ENCODE data around the gene PPP3CA. TPM values are rescaled to one million over a fixed set of nuclear protein-coding genes. Genes with fewer than 3 reads are reported as not detected.

PPP3CA gene
- total RNA-seq (2021; fragmentation: NEBNext Ultra II Directional; extraction: Animal tissue kit (Norgen Biotek cat#: 25700)) (35.0 and 38.0 TPM in 2 replicates), polyA plus RNA-seq (2011; rRNA removed) (4.5 and 7.9 TPM in 2 replicates), polyA minus RNA-seq (2011; rRNA and poly(A)+ RNA removed) (26.1 and 33.7 TPM in 2 replicates)
- 7.1 TPM for polyA plus RNA-seq (2011; cell fraction: cytosol; rRNA removed)
- 5.1 TPM for polyA plus RNA-seq (2011; cell fraction: nucleus; rRNA removed)
- polyA plus RNA-seq (2012, experiment 1 of 2): 16.7 to 34.7 TPM (median 18.4 TPM) in 4 replicates
- polyA plus RNA-seq (2012, experiment 2 of 2): 2.2 TPM
- polyA plus RNA-seq (2013, experiment 1 of 2): 41.8 TPM
- polyA plus RNA-seq (2013, experiment 2 of 2): 38.8 TPM
- polyA minus RNA-seq (2011; cell fraction: cytosol; rRNA and poly(A)+ RNA removed): 17.2 TPM
- 35.4 TPM for polyA minus RNA-seq (2011; cell fraction: nucleus; rRNA and poly(A)+ RNA removed)
- long read RNA-seq, experiment 1, partial matches to known transcripts: 2 of 28 reads
- long read RNA-seq, experiment 1, other reads (novel, unspliced or antisense): 25 of 28 reads
- long read RNA-seq, experiment 2, partial matches to known transcripts: 1 of 10 reads
- long read RNA-seq, experiment 2, other reads (novel, unspliced or antisense): 9 of 10 reads

DNA sequence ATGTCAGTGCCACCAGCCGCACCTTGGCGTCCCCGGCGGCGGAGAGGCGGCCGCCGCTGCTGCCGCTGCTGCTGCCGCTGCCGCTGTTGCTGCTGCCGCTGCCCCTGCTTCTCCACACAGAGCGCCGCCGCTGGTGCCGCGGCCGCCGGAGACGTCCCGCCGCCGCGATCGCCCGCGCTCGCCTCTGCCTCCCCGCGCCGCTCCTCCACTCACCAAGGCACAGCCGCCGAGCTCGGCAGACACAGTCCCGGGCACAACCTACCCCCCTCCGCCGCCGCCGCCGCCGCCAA, at the start of gene PPP3CA:
Gene PPP3CA (minus strand): TSS at position 260 of the 290 bp plus-strand sequence.
- Histone ChIP-seq H3K23ac (ENCODE audit: insufficient read length) (no peak within 1 kb of the TSS), H3K27me3 (replicated peaks in 1 of 4; ENCODE audit: control insufficient read depth in 3 of 4, extremely low read depth in 1 of 4, insufficient read depth in 3 of 4, low read length in 3 of 4) (peaks cover 0 to 7% (median 3%) of the 10 kb centered on the region in 4 experiments; a peak in 3 of 7 replicates), H2BK5ac (ENCODE audit: low read depth, low read length) (peak within 1 kb of the TSS; percentile 54; the same call in 1 of the 2 replicates), H3K4me2 (ENCODE audit: insufficient read depth in 1 of 2, low read depth in 2 of 2, low read length in 2 of 2) (peak within 1 kb of the TSS; percentile 90 to 91), H3K9ac (replicated peaks in 1 of 4; ENCODE audit: extremely low read depth in 1 of 4, low read depth in 3 of 4, low read length in 3 of 4) (peak within 1 kb of the TSS; percentile 48 to 81 (median 65)), H2AK5ac (ENCODE audit: low read depth, low read length) (no peak within 1 kb of the TSS), H2BK12ac (ENCODE audit: low read depth, low read length) (0 out of 2 replicates have a peak within 1 kb of the TSS, but pooled peaks have one; percentile 63), H4K8ac (ENCODE audit: extremely low read depth, insufficient read depth, low read length) (peak within 1 kb of the TSS; percentile 93), H3K27ac (ENCODE audit: low read depth, low read length) (no peak within 1 kb of the TSS), H2BK120ac (replicated peaks; ENCODE audit: low read depth, low read length) (no peak within 1 kb of the TSS), H3K79me2 (ENCODE audit: control insufficient read depth in 1 of 2, insufficient read depth in 2 of 2, low read length in 2 of 2) (peaks cover 0 to 36% of the 10 kb centered on the region in 2 experiments; a peak in 2 of 4 replicates), H3K4ac (replicated peaks; ENCODE audit: insufficient read length, low read depth, low read length) (peak within 1 kb of the TSS; percentile 96), H3K14ac (ENCODE audit: insufficient read length) (no peak within 1 kb of the TSS), H3K4me1 (replicated peaks in 1 of 4; ENCODE audit: control insufficient read depth in 3 of 4, insufficient read depth in 4 of 4, low read length in 3 of 4) (peaks cover 0 to 9% (median 5%) of the 10 kb centered on the region in 4 experiments; a peak in 6 of 7 replicates), H3K56ac (replicated peaks; ENCODE audit: insufficient read length, low read depth, low read length) (peak within 1 kb of the TSS; percentile 24), H3K4me3 (ENCODE audit: extremely low read depth in 1 of 4, insufficient read depth in 2 of 4, low read depth in 3 of 4, low read length in 4 of 4) (peak within 1 kb of the TSS; percentile 68 to 98 (median 86)), H3K79me1 (ENCODE audit: low read depth, low read length) (peaks cover 2% of the 10 kb centered on the region; the same call in 1 of the 2 replicates), H4K5ac (ENCODE audit: insufficient read length, low read depth, low read length) (peak within 1 kb of the TSS; percentile 71), H4K91ac (replicated peaks; ENCODE audit: insufficient read length, low read length) (no peak within 1 kb of the TSS), H3K36me3 (ENCODE audit: control insufficient read depth in 2 of 4, insufficient read depth in 4 of 4, low read length in 3 of 4) (no peaks in the 10 kb centered on the region), H3K9me3 (ENCODE audit: insufficient read depth in 2 of 2, low read depth in 1 of 2, low read length in 1 of 2) (no peaks in the 10 kb centered on the region), H3K23me2 (ENCODE audit: low read depth, low read length) (peaks cover 18% of the 10 kb centered on the region), H2AFZ (ENCODE audit: low read length) (peak within 1 kb of the TSS; percentile 96), H2BK15ac (ENCODE audit: low read length) (no peak within 1 kb of the TSS; the same call in 1 of the 2 replicates), H2BK20ac (ENCODE audit: low read length) (no peak within 1 kb of the TSS), H4K20me1 (replicated peaks in 1 of 2; ENCODE audit: control insufficient read depth in 1 of 2, insufficient read depth in 2 of 2, low read length in 2 of 2) (peaks cover 0 to 2% of the 10 kb centered on the region in 2 experiments), H3K18ac (ENCODE audit: extremely low read depth, low read length) (peak within 1 kb of the TSS; percentile 71; the same call in 1 of the 2 replicates)
- peak; percentile 1; the same call in 1 of the 2 replicates for TF ChIP-seq RBBP5 (IDR thresholded peaks at IDR 0.05; ENCODE audit: borderline replicate concordance, low read depth, low read length)
- peak; percentile 46 for TF ChIP-seq KDM4A (IDR thresholded peaks at IDR 0.05; ENCODE audit: low read depth, low read length, severe bottlenecking)
- no peak for TF ChIP-seq NANOG (IDR thresholded peaks at IDR 0.05; ENCODE audit: insufficient read depth, low read depth, low read length, poor library complexity, severe bottlenecking)
- peak; percentile 74 for TF ChIP-seq ASH2L (IDR thresholded peaks at IDR 0.05; ENCODE audit: low read length)
- 0 out of 4 replicates have a peak, but pooled peaks of 1 of the 2 experiments have one; percentile 8 for TF ChIP-seq SIN3A (conservative IDR thresholded peaks at IDR 0.05 in 1 of 2, IDR thresholded peaks at IDR 0.05 in 1 of 2; ENCODE audit: low read depth in 1 of 2, low read length in 2 of 2)
- DNase-seq (ENCODE audit: low read depth in 1 of 2, low spot score in 2 of 2) (no peak), FAIRE-seq (no peak)
- CTCF ChIA-PET (ENCODE audit: partially characterized antibody): interaction anchor here (1.2 to 1.8 kb wide), 3 partner anchors 24 to 417 kb away, joined by 3 to 6 read pairs (median 3); no protein-coding TSS in a partner anchor
- POLR2A ChIA-PET (ENCODE audit: partially characterized antibody): interaction anchor here (1.2 to 1.7 kb wide), 5 partner anchors 11 to 157 kb away, joined by 3 to 5 read pairs (median 3); no protein-coding TSS in a partner anchor
- WGBS, 2 experiments (ENCODE audit: extremely low coverage in 1 of 2, insufficient coverage in 1 of 2, insufficient read length in 1 of 2, insufficient replicate concordance in 2 of 2, low coverage in 1 of 2, low lambda C conversion rate in 2 of 2, missing lambda C conversion rate in 1 of 2): 0% methylated on average over 3 of the region's 41 CpGs; no CpG with 5 or more reads in 1 of the 2 experiments

All from H1 (cell line).